ENCODE data around the gene PRKCE. TPM values are rescaled to one million over a fixed set of nuclear protein-coding genes. Genes with fewer than 3 reads are reported as not detected.

The PRKCE gene
- total RNA-seq, 1 experiment from 2014 or later = 1.3 TPM

DNA sequence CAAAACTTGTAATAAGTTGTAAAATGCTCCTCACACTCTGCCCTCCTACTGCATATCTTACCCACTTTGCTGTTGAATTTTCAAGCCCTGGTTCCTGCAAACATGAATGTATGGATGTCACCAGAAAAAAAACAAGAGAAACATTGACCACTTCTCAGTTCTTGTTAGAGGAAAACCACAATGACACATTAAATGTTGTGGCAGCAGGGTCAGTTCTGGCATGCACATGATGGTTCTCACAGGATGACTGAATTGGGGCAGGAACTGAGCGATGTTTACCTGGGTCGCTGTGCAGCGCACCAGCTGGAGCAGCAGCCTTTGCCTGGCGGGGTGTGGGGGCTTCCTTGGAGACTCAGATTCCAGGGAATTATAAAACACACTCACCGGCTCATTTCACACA lies 14.0 kb upstream of the PRKCE start:
- Histone ChIP-seq H3K23ac (ENCODE audit: insufficient read length, low read depth, low read length) (no peak overlapping the region), H2BK12ac (ENCODE audit: insufficient read length, low read depth, low read length) (no peak overlapping the region), H2BK20ac (ENCODE audit: low read depth, low read length, poor library complexity, severe bottlenecking) (no peak overlapping the region), H3K27me3 (ENCODE audit: insufficient read depth, low read length) (no peaks in the 10 kb centered on the region; the same call in 1 of the 2 replicates), H3K56ac (ENCODE audit: insufficient read length, low read depth, low read length) (no peak overlapping the region), H3K14ac (ENCODE audit: insufficient read depth, low read length) (no peak overlapping the region), H3K4me1 (ENCODE audit: insufficient read depth, low read length) (peaks cover 6% of the 10 kb centered on the region), H4K91ac (ENCODE audit: insufficient read length, low read depth, low read length) (no peak overlapping the region), H3T11ph (ENCODE audit: low read length) (no peak overlapping the region), H3K9ac (ENCODE audit: extremely low read depth, insufficient read length, low read length) (no peak overlapping the region), H4K8ac (replicated peaks; ENCODE audit: insufficient read length, low read depth, low read length) (no peak overlapping the region), H2BK120ac (ENCODE audit: low read depth, low read length, poor library complexity, severe bottlenecking) (no peak overlapping the region), H3K27ac (ENCODE audit: insufficient read length, low read depth, low read length) (no peak overlapping the region), H2AFZ (ENCODE audit: low read length) (no peak overlapping the region), H3K79me2 (ENCODE audit: insufficient read depth, low read length) (no peaks in the 10 kb centered on the region), H3K9me3 (ENCODE audit: control insufficient read depth, low read depth, low read length) (no peaks in the 10 kb centered on the region), H3K4ac (ENCODE audit: low read depth, low read length) (no peak overlapping the region), H2AK5ac (ENCODE audit: insufficient read length, low read length) (no peak overlapping the region), H3K23me2 (ENCODE audit: insufficient read length, low read depth, low read length, poor library complexity, severe bottlenecking) (no peaks in the 10 kb centered on the region), H4K5ac (ENCODE audit: insufficient read length, low read depth, low read length) (no peak overlapping the region), H3K4me2 (ENCODE audit: insufficient read depth, insufficient read length, low read length) (no peak overlapping the region), H2BK15ac (ENCODE audit: low read depth, low read length) (no peak overlapping the region), H2BK5ac (ENCODE audit: insufficient read length, low read length) (no peak overlapping the region), H3K79me1 (ENCODE audit: insufficient read depth, low read depth, low read length, poor library complexity, severe bottlenecking) (no peaks in the 10 kb centered on the region), H4K20me1 (ENCODE audit: control insufficient read depth, insufficient read depth, insufficient read length) (no peaks in the 10 kb centered on the region), H3K18ac (ENCODE audit: insufficient read length, low read depth, low read length) (no peak overlapping the region)
- DNase-seq = no peak
- Mint-ChIP-seq H3K4me3 (no peak overlapping the region), H3K27me3 (ENCODE audit: low read depth) (peaks cover 41% of the 10 kb centered on the region), H3K4me1 (peaks cover 16 to 18% of the 10 kb centered on the region in 2 experiments), H3K36me3 (ENCODE audit: insufficient read depth in 1 of 3, low read depth in 3 of 3) (no peaks in the 10 kb centered on the region), H3K9me3 (no peaks in the 10 kb centered on the region), H3K27ac (no peak overlapping the region; a peak in 1 of 7 replicates)
- no CpG with 5 or more reads among the region's 5 CpGs for WGBS (ENCODE audit: extremely low coverage, insufficient read length, low lambda C conversion rate)
- no peak for TF ChIP-seq CTCF (conservative IDR thresholded peaks at IDR 0.05)
